CD4-positive, CD25-positive, alpha-beta regulatory T cell (primary cell): ENCODE results near the gene ADD2. TPM values are rescaled to one million over a fixed set of nuclear protein-coding genes. Genes with fewer than 3 reads are reported as not detected.

ENCODE experiments used
- ATAC-seq, 2 donors: fragments of 150-1000 bp; cut with Tn5 transposase; one replicate each; pipeline ENCODE4 v1.10.0; 2021; ENCODE audit warnings: low read depth in 2 of 2, moderate number of reproducible peaks in 2 of 2, moderate library complexity in 1 of 2
- DNase-seq, 3 donors: peaks; one replicate each; pipeline versions ENCODE4 v3.0.0 to v3.0.0-alpha.2; 2012 to 2022; ENCODE audit warnings: mixed read lengths in 1 of 3
- H3K27ac ChIP-seq: one replicate; pipeline ENCODE4 v1.7.0; 2013; ENCODE audit warnings: mild to moderate bottlenecking, low read length; ENCODE audit not compliant: insufficient read depth, poor library complexity, severe bottlenecking
- H3K27me3 ChIP-seq: one replicate; pipeline ENCODE4 v1.7.0; 2013; ENCODE audit warnings: low read length; ENCODE audit not compliant: control insufficient read depth, insufficient read depth
- H3K36me3 ChIP-seq: one replicate; pipeline ENCODE4 v1.7.0; 2013; ENCODE audit warnings: mild to moderate bottlenecking, low read length, moderate library complexity; ENCODE audit not compliant: control insufficient read depth, insufficient read depth
- H3K4me1 ChIP-seq: 2 replicates; pipeline ENCODE4 v1.7.0; 2013; ENCODE audit warnings: mild to moderate bottlenecking, low read length; ENCODE audit not compliant: insufficient read depth, control insufficient read depth, poor library complexity, severe bottlenecking
- H3K4me3 ChIP-seq: one replicate; pipeline ENCODE4 v1.7.0; 2013; ENCODE audit warnings: low read depth, mild to moderate bottlenecking, low read length, moderate library complexity
- H3K9me3 ChIP-seq, 2 experiments: 1 replicate in 1 of 2; 2 replicates in 1 of 2; pipeline ENCODE4 v1.7.0; 2013; ENCODE audit warnings: low read length in 2 of 2, mild to moderate bottlenecking in 1 of 2, moderate library complexity in 1 of 2; ENCODE audit not compliant: control insufficient read depth in 2 of 2
- H3K27ac Mint-ChIP-seq, 3 donors: one replicate each; pipeline ENCODE4 v1.8.0; 2020 to 2022; ENCODE audit warnings: mild to moderate bottlenecking in 3 of 3, mixed read lengths in 3 of 3, moderate library complexity in 2 of 3
- H3K27me3 Mint-ChIP-seq: one replicate; pipeline ENCODE4 v1.8.0; 2022; ENCODE audit warnings: mild to moderate bottlenecking, mixed read lengths
- H3K36me3 Mint-ChIP-seq: one replicate; pipeline ENCODE4 v1.8.0; 2020; ENCODE audit warnings: mixed read lengths
- H3K4me1 Mint-ChIP-seq, 4 donors: one replicate each; pipeline ENCODE4 v1.8.0; 2020 to 2022; ENCODE audit warnings: mixed read lengths in 4 of 4, mild to moderate bottlenecking in 1 of 4
- H3K4me3 Mint-ChIP-seq, 4 donors: one replicate each; pipeline ENCODE4 v1.8.0; 2020 to 2022; ENCODE audit warnings: mild to moderate bottlenecking in 4 of 4, mixed read lengths in 4 of 4, moderate library complexity in 3 of 4
- H3K9me3 Mint-ChIP-seq, 7 donors: one replicate each; pipeline ENCODE4 v1.8.0; 2020 to 2022; ENCODE audit warnings: mixed read lengths in 7 of 7, mild to moderate bottlenecking in 3 of 7, moderate library complexity in 2 of 7
- polyA plus RNA-seq, 4 donors: library from polyadenylated mRNA; unstranded; fragments of 300-500 nt; fragmentation: Illumina TruSeq; gene quantifications; one replicate each; pipeline ENCODE4 v1.2.3, GENCODE V29; 2021
- total RNA-seq: library from RNA; stranded (reverse); gene quantifications from one replicate; pipeline ENCODE4 v1.2.3, GENCODE V29; 2022

ADD2 gene
- total and polyA plus RNA-seq, 5 donors from 2014 or later: 0.02 to 0.67 TPM; not detected in 3

DNA sequence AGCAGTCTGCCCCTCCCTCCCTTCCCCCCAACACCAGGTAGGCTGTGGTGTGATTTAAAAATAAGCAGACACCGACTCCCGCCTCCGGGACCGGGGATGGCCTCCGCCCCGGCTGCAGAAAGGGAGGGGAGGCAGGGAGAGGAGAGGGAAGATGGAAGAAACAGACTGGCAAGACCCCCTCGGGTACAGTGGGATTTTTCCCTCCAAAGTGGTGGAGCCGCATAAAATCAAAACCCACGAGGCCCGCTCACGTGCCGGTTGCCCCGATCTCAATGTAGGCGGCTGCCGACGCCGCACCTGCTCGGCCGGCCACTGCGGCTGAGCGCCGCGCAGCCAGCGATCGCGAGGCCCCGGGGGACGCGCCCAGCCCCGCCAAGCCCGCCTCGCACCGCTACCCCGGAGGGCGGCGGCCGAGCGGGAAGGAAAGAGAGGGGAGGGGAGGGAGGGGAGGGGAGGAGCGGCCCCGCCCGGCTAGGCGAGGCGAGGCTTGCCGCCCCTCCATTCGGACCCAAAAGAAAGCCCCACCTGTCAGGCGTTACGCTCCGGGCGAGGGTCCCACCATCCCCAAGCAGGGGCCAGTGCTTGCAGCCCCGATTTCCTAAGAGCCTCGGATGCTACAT, 811 bp downstream of the ADD2 start:
- Histone ChIP-seq H3K36me3 (no peaks in the 10 kb centered on the region), H3K27me3 (peaks cover 34% of the 10 kb centered on the region), H3K4me3 (peak overlapping the region; percentile 23), H3K27ac (no peak overlapping the region), H3K4me1 (peaks cover 13% of the 10 kb centered on the region), H3K9me3 (no peaks in the 10 kb centered on the region)
- ATAC-seq (no peak), DNase-seq (peak in 1 of 3 donors; percentile 2)
- Mint-ChIP-seq H3K4me1 (peaks cover 5 to 18% (median 9%) of the 10 kb centered on the region in 4 donors), H3K4me3 (peak overlapping the region in 3 of 4 donors; percentile 11 to 76 (median 73)), H3K36me3 (no peaks in the 10 kb centered on the region), H3K27ac (no peak overlapping the region), H3K27me3 (peaks cover 63% of the 10 kb centered on the region), H3K9me3 (peaks cover 0 to 2% (median 0%) of the 10 kb centered on the region in 7 donors)

- H3K4me1 ChIP-seq: peaks cover 13% of the 10 kb centered on the region
- Mint-ChIP-seq H3K27ac (peak overlapping the region in 1 of 3 donors; percentile 52), H3K27me3 (peaks cover 57% of the 10 kb centered on the region), H3K36me3 (no peaks in the 10 kb centered on the region), H3K4me1 (peaks cover 5 to 18% (median 9%) of the 10 kb centered on the region in 4 donors), H3K4me3 (peak overlapping the region; percentile 11 to 73 (median 62)), H3K9me3 (peaks cover 0 to 1% (median 0%) of the 10 kb centered on the region in 7 donors)
- no peak overlapping the region for H3K27ac ChIP-seq
- peak overlapping the region; percentile 23 for H3K4me3 ChIP-seq
- DNase-seq (no peak), ATAC-seq (no peak)
- H3K9me3 ChIP-seq: no peaks in the 10 kb centered on the region
- peaks cover 34% of the 10 kb centered on the region for H3K27me3 ChIP-seq
- no peaks in the 10 kb centered on the region for H3K36me3 ChIP-seq
These were observed 1.5 kb downstream of the ADD2 start for GRCh38 chr2:70766357-70767078.

GRCh38 chr2:70765507-70765906, 2.5 kb downstream of the ADD2 start:
- Mint-ChIP-seq H3K4me1 (peaks cover 5 to 18% (median 9%) of the 10 kb centered on the region in 4 donors), H3K9me3 (no peaks in the 10 kb centered on the region), H3K27ac (no peak overlapping the region), H3K4me3 (no peak overlapping the region), H3K27me3 (peaks cover 54% of the 10 kb centered on the region), H3K36me3 (no peaks in the 10 kb centered on the region)
- DNase-seq (no peak), ATAC-seq (no peak)
- H3K4me1 ChIP-seq: peaks cover 13% of the 10 kb centered on the region
- peaks cover 30% of the 10 kb centered on the region for H3K27me3 ChIP-seq
- no peaks in the 10 kb centered on the region for H3K9me3 ChIP-seq
- H3K27ac ChIP-seq: no peak overlapping the region
- H3K4me3 ChIP-seq: no peak overlapping the region
- no peaks in the 10 kb centered on the region for H3K36me3 ChIP-seq

DNA sequence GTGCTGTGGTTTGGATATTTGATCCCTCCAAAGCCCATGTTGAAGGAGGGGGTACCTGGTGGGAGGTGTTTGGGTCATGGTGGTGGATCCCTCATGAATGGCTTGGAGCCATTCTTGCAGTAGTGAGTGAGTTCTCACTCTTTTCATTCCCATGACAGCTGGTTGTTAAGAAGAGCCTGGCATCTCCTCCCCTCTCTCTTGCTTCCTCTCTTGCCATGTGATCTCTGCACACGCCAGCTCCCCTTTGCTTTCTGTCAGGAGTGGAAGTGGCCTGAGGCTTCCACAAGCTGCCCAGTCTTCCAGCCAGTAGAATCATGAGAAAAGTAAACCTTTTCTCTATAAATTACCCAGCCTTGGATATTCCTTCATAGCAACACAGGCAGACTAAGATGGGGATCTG, 8.6 kb downstream of the ADD2 start:
- peaks cover 21% of the 10 kb centered on the region for H3K27me3 Mint-ChIP-seq
- peak overlapping the region in 1 of 3 donors; percentile 28 for H3K27ac Mint-ChIP-seq

GRCh38 chr2:70757966-70758365, 10.0 kb downstream of the ADD2 start:
- peaks cover 14% of the 10 kb centered on the region for H3K27me3 ChIP-seq
- H3K9me3 ChIP-seq: no peaks in the 10 kb centered on the region
- H3K27me3 Mint-ChIP-seq: peaks cover 13% of the 10 kb centered on the region
- no peak overlapping the region for H3K4me3 ChIP-seq
- H3K4me3 Mint-ChIP-seq: no peak overlapping the region
- no peak overlapping the region for H3K27ac ChIP-seq
- H3K36me3 Mint-ChIP-seq: no peaks in the 10 kb centered on the region
- no peaks in the 10 kb centered on the region for H3K9me3 Mint-ChIP-seq
- no peaks in the 10 kb centered on the region for H3K4me1 ChIP-seq
- DNase-seq (no peak), ATAC-seq (no peak)
- no peak overlapping the region for H3K27ac Mint-ChIP-seq
- no peaks in the 10 kb centered on the region for H3K4me1 Mint-ChIP-seq
- no peaks in the 10 kb centered on the region for H3K36me3 ChIP-seq

More for the DNA sequence above, 8.6 kb downstream of the ADD2 start:
- H3K27ac ChIP-seq: no peak overlapping the region
- Mint-ChIP-seq H3K4me1 (no peaks in the 10 kb centered on the region), H3K4me3 (no peak overlapping the region), H3K9me3 (no peaks in the 10 kb centered on the region), H3K36me3 (no peaks in the 10 kb centered on the region)
- ATAC-seq (no peak), DNase-seq (no peak)
- no peaks in the 10 kb centered on the region for H3K9me3 ChIP-seq
- H3K27me3 ChIP-seq: peaks cover 15% of the 10 kb centered on the region
- no peak overlapping the region for H3K4me3 ChIP-seq
- H3K36me3 ChIP-seq: no peaks in the 10 kb centered on the region
- no peaks in the 10 kb centered on the region for H3K4me1 ChIP-seq

DNA sequence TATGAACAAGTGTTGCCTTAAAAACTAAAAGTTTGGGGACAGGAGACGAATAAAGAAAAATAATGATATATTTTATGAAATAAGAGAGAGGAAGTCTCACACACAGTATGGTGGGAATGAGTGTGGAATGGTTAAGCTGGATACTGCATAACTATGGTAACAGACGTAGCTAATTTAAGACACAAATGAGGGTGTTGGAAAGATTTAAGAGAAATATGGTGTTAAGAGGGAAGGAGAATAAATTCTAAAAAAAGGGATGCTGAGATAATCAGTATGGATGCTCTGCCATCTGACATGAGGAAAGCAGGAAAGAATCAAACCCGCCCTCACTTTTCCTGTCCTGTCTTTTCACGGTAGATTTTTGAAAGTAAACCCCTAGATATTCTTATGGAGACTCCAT, 10.6 kb downstream of the ADD2 start:
- H3K27ac ChIP-seq: no peak overlapping the region
- H3K9me3 Mint-ChIP-seq: no peaks in the 10 kb centered on the region
- H3K27me3 Mint-ChIP-seq: peaks cover 13% of the 10 kb centered on the region
- H3K4me3 ChIP-seq: no peak overlapping the region
- no peaks in the 10 kb centered on the region for H3K9me3 ChIP-seq
- peaks cover 17% of the 10 kb centered on the region for H3K27me3 ChIP-seq
- no peak overlapping the region for H3K4me3 Mint-ChIP-seq
- no peaks in the 10 kb centered on the region for H3K4me1 Mint-ChIP-seq
- no peaks in the 10 kb centered on the region for H3K4me1 ChIP-seq
- ATAC-seq (no peak), DNase-seq (no peak)
- H3K36me3 Mint-ChIP-seq: no peaks in the 10 kb centered on the region
- H3K27ac Mint-ChIP-seq: no peak overlapping the region
- no peaks in the 10 kb centered on the region for H3K36me3 ChIP-seq

DNA sequence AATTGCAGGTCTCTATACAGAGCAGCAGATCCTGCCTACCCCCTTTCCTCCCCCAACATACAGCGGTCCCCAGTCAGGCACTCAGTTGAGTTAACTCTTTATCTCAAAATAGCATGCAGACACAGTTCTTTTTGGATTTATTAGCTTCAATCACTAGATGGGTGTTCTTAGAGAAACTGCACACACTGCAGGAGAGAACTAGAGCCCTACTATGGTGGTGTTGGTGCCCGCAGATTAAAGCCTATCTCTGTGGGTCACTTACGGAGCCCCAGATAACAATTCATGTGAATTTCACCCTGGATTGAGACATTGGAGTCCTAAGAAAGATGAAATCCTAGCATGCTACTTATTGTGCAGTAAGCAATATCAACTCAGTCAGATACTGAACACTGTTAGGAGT, 11.9 kb downstream of the ADD2 start:
- Mint-ChIP-seq H3K27ac (no peak overlapping the region), H3K4me3 (no peak overlapping the region), H3K9me3 (no peaks in the 10 kb centered on the region), H3K4me1 (no peaks in the 10 kb centered on the region), H3K27me3 (peaks cover 20% of the 10 kb centered on the region), H3K36me3 (no peaks in the 10 kb centered on the region)
- H3K27me3 ChIP-seq: peaks cover 18% of the 10 kb centered on the region
- H3K9me3 ChIP-seq: no peaks in the 10 kb centered on the region
- no peak for DNase-seq
- ATAC-seq: no peak
- no peaks in the 10 kb centered on the region for H3K36me3 ChIP-seq
- no peak overlapping the region for H3K4me3 ChIP-seq
- no peak overlapping the region for H3K27ac ChIP-seq
- H3K4me1 ChIP-seq: no peaks in the 10 kb centered on the region

DNA sequence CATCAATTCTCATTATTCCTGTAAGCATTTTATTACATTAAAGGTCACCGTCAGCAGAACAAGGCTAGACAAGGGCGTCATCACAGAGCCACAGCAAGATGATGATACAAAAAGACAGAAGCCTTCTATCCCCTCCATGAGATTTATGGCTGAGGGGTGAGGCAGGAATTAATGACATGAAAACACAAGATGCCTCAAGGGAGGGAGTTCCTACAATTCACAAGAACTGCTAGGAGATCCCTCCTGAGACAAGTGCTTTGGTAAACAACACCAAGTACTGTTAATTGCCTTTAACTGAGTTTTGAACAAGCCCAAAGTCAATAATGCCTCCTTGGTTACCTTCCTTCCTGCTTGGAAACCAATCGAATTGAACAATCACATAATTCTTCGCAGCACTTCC, 14.1 kb downstream of the ADD2 start:
- no peaks in the 10 kb centered on the region for H3K36me3 ChIP-seq
- Mint-ChIP-seq H3K9me3 (peaks cover 0 to 2% (median 0%) of the 10 kb centered on the region in 7 donors), H3K4me1 (no peaks in the 10 kb centered on the region), H3K4me3 (no peak overlapping the region), H3K36me3 (no peaks in the 10 kb centered on the region), H3K27me3 (peaks cover 16% of the 10 kb centered on the region), H3K27ac (no peak overlapping the region)
- H3K27me3 ChIP-seq: peaks cover 17% of the 10 kb centered on the region
- no peaks in the 10 kb centered on the region for H3K4me1 ChIP-seq
- DNase-seq (no peak), ATAC-seq (no peak)
- H3K4me3 ChIP-seq: no peak overlapping the region
- no peaks in the 10 kb centered on the region for H3K9me3 ChIP-seq
- no peak overlapping the region for H3K27ac ChIP-seq
